Gastrocnemius medialis (tissue), 4 donors: ENCODE results near the gene ETV6.

Experiments
- POLR2A ChIP-seq, 2 donors: fragments of 450-650 bp; IDR thresholded peaks; one replicate each; pipeline ENCODE4 v1.6.1; 2017; ENCODE audit warnings: antibody characterized with exemption in 2 of 2, mild to moderate bottlenecking in 2 of 2, moderate library complexity in 2 of 2
- TF ChIP-seq, protein P1 (sequence below), 5 experiments: fragments of 450-650 bp in 3 of 5; fragments of 200-600 bp in 2 of 5; sonication (generic) in 2 of 5; IDR thresholded peaks in 4 of 5; conservative IDR thresholded peaks in 1 of 5; 1 replicate in 4 of 5; 2 replicates in 1 of 5; pipeline ENCODE4 v1.5.1; 2016 to 2019; ENCODE audit warnings: antibody characterized with exemption in 5 of 5, mild to moderate bottlenecking in 3 of 5, moderate library complexity in 3 of 5

DNA sequence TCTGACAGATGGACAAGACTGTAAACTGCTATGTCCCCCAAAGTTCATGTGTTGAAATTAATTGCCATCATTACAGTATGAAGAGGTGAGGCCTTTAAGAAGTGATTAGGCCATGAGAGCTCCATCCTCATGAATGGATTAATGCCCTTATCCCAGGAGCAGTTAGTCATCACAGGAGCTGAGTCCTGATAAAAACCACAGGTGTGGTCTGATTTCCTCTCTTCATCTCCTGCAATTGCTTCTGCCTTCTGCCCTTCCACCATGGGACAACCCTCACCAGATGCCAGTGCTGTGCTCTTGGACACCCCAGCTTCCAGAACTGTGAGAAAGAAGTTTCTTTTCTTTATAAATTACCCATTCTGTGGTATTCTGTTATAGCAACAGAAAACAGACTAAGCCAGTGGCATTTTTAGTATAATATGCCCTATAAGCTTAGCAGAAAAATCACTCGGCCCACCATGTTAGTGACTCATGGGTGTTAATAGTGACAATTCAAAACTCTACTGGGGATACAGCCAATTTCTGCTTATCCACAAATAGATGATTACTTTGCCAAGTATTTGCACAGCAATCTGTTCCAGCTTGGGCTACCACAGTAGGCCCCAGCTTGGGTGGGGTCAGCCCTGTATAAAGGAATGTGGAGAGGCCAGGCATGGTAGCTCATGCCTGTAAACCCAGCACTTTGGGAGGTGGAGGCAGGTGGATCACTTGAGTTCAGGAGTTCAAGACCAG lies 292.3 kb downstream of the ETV6 start:
- TF ChIP-seq, protein P1, sequence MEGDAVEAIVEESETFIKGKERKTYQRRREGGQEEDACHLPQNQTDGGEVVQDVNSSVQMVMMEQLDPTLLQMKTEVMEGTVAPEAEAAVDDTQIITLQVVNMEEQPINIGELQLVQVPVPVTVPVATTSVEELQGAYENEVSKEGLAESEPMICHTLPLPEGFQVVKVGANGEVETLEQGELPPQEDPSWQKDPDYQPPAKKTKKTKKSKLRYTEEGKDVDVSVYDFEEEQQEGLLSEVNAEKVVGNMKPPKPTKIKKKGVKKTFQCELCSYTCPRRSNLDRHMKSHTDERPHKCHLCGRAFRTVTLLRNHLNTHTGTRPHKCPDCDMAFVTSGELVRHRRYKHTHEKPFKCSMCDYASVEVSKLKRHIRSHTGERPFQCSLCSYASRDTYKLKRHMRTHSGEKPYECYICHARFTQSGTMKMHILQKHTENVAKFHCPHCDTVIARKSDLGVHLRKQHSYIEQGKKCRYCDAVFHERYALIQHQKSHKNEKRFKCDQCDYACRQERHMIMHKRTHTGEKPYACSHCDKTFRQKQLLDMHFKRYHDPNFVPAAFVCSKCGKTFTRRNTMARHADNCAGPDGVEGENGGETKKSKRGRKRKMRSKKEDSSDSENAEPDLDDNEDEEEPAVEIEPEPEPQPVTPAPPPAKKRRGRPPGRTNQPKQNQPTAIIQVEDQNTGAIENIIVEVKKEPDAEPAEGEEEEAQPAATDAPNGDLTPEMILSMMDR (IDR thresholded peaks at IDR 0.05 in 4 of 5, conservative IDR thresholded peaks at IDR 0.05 in 1 of 5): no peak
- no peak for TF ChIP-seq POLR2A (IDR thresholded peaks at IDR 0.05)
